GM12865 (cell line): ENCODE results near the gene IRS2.

Source experiments
- DNase-seq: peaks from one replicate; pipeline ENCODE4 v3.0.0; 2010; ENCODE audit warnings: low read depth
- H3K4me3 ChIP-seq: 2 replicates; pipeline ENCODE4 v1.5.1; 2011; ENCODE audit warnings: mild to moderate bottlenecking, low read depth, low read length, control low read depth
- CTCF ChIP-seq: IDR thresholded peaks from 2 replicates; pipeline ENCODE4 v1.5.1; 2011; ENCODE audit warnings: low read length, control low read depth, low read depth, inconsistent platforms; ENCODE audit not compliant: insufficient read depth; ENCODE audit errors: missing control alignments

The IRS2 gene

GRCh38 chr13:109813663-109814062 is 27.3 kb upstream of the IRS2 start:
- no peak overlapping the region for H3K4me3 ChIP-seq
- TF ChIP-seq CTCF = no peak
- no peak for DNase-seq

GRCh38 chr13:109812382-109812781 is 26.0 kb upstream of the IRS2 start:
- H3K4me3 ChIP-seq = no peak overlapping the region
- no peak for DNase-seq
- no peak for TF ChIP-seq CTCF

GRCh38 chr13:109810761-109811510 is 24.6 kb upstream of the IRS2 start:
- TF ChIP-seq CTCF = no peak
- no peak for DNase-seq
- no peak overlapping the region for H3K4me3 ChIP-seq

- no peak overlapping the region for H3K4me3 ChIP-seq
- no peak for TF ChIP-seq CTCF
- DNase-seq = no peak
Measured at GRCh38 chr13:109809216-109809932, 23.0 kb upstream of the IRS2 start.

- TF ChIP-seq CTCF = no peak
- no peak for DNase-seq
- no peak overlapping the region for H3K4me3 ChIP-seq
Measured at GRCh38 chr13:109807345-109807744, 21.0 kb upstream of the IRS2 start.

- H3K4me3 ChIP-seq = no peak overlapping the region
- DNase-seq = no peak
- TF ChIP-seq CTCF = no peak
Measured at GRCh38 chr13:109804654-109805053, 18.3 kb upstream of the IRS2 start.
